ENCODE data around the gene PLIN4.
"Not testable (repeated sequence)": the region's sequence is repeated elsewhere in the genome, so short reads cannot be mapped to it uniquely, and the experiment has no call there.

Gene PLIN4

DNA sequence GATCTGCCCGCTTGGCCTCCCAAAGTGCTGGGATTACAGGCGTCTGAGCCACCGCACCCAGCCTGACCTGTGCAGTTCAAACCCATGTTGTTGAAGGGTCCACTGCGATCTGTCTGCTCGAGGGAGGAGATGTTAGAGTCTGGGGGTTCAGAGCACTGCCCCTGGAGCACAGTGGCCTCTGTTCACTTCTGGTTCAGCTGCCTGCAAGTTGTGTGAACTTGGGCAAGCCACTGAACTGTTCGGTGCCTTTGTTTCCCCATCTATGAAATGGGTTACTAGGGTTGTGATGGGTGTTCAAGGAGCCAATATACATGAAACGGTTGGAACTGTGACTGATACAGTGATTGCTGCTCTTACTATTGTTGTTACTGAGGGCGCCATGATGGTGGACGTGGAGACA, 15.0 kb upstream of the PLIN4 start:
- in situ Hi-C loops (cut with HindIII; ENCODE audit: low pct_ligation_motif_present, low pct_unique_long_range_greater_than_20kb, low sequenced_read_pairs), result no loop called here
- no peak for DNase-seq

DNA sequence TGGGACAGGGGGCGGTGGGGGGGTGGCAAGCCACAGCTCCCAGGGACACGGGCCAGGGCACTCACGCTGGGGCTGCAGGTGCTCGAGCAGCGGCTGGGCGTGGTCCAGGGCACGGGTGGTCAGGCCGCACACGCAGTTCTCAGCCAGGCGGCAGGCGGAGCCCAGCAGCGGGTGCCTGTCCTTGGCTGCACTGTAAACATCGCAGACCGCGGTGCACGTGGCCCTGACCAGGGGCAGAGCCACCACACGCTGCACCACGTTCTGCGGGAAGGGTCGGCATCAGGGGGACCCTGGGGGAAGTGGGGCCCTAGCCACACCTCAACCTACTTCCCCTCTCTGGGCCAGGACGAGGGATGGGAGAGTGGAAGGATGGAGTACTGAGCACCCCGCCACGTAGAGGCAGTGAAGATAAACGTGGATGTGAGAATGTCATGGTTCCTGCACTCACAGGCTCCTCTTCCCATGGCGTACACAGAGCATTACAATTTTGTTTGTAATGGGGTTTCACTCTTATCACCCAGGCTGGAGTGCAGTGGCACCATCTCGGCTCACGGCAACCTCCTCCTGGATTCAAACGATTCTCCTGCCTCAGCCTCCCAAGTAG, 13.4 kb upstream of the PLIN4 start:
- no peak for DNase-seq
- in situ Hi-C loops (cut with HindIII; ENCODE audit: low pct_ligation_motif_present, low pct_unique_long_range_greater_than_20kb, low sequenced_read_pairs), result no loop called here

DNA sequence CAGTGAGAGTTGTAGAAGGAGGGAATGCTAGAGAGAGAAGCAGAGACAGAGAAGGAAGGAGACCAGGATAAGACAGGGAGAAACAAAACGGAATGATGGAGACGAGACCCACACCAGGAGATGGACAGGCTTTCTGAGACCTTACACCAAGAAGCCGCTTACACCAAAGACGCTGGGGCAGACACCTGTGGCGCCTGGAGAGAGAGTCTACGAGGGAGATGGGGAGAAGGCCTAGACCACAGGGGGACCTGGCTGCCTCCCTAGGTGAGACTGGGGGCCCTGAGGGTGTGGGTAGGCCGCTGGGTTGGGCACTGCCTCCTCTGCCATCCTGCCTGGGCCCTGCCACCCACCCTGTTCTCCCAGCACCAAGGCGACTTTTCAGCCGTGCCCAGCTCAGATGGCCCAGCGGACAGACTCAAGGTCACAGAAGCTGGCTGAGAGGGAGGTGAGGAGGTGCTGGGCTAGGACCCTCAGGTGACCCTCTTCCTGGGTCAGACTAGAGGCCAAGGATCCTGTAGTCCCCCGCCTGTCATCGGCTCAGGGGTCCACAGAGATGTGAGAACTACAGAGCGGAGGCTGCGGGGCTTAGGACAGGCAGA, 11.7 kb upstream of the PLIN4 start:
- no peak for DNase-seq
- in situ Hi-C loops (cut with HindIII; ENCODE audit: low pct_ligation_motif_present, low pct_unique_long_range_greater_than_20kb, low sequenced_read_pairs), result no loop called here

DNA sequence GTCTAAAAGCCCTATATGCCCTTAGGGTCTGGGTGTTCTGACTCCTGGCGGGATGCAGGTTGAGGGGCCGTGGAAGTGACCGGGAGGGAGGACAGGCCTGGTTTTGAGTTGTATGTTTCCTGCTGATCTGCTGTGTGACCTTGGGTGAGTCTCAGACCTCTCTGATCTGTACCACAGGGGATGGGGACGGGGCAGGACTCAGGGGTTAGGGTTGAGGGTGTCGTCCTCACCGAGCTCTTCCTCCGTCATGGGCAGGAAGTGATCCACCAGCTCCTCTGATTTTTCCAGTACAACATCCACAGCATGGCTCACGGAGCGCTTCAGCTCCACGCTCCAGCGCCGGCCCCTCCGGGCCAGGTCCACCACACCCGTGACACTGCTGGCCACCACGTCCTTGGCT, 10.6 kb upstream of the PLIN4 start:
- in situ Hi-C loops (cut with HindIII; ENCODE audit: low pct_ligation_motif_present, low pct_unique_long_range_greater_than_20kb, low sequenced_read_pairs), result no loop called here
- no peak for DNase-seq

DNA sequence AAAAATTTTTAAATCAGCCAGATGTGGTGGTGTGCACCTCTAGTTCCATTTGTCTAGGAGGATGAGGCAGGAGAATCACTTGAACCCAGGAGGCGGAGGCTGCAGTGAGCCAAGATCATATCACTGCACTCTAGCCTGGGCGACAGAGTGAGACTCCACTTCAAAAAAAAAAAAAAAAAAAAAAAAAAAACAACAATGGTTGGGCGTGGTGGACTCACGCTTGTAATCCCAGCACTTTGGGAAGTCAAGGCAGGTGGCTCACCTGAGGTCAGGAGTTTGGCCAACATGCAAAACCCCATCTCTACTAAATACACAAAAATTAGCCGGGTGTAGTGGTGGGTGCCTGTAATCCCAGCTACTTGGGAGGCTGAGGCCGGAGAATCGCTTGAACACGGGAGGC, 9.1 kb upstream of the PLIN4 start:
- in situ Hi-C loops (cut with HindIII; ENCODE audit: low pct_ligation_motif_present, low pct_unique_long_range_greater_than_20kb, low sequenced_read_pairs); DNase-seq: not testable (repeated sequence)

DNA sequence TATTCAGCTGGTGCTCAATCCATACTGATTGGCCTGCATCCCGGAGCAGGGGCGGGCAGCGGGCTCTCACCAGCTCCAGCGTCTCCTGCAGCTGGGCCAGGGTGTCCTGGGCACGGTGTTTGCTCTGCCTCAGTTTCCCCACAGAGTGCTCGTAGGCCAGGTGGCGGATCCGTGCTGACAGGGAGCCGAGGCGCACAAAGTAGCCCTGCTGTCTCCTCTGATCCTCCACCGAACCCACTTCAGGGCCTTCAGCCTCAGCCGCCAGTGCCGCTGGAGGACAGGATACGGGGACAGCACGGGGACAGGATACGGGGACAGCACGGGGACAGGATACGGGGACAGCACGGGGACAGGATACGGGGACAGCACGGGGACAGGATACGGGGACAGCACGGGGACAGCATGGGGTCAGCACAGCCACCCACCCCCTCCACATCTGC, 7.3 kb upstream of the PLIN4 start:
- in situ Hi-C loops (cut with HindIII; ENCODE audit: low pct_ligation_motif_present, low pct_unique_long_range_greater_than_20kb, low sequenced_read_pairs), result no loop called here
- no peak for DNase-seq

DNA sequence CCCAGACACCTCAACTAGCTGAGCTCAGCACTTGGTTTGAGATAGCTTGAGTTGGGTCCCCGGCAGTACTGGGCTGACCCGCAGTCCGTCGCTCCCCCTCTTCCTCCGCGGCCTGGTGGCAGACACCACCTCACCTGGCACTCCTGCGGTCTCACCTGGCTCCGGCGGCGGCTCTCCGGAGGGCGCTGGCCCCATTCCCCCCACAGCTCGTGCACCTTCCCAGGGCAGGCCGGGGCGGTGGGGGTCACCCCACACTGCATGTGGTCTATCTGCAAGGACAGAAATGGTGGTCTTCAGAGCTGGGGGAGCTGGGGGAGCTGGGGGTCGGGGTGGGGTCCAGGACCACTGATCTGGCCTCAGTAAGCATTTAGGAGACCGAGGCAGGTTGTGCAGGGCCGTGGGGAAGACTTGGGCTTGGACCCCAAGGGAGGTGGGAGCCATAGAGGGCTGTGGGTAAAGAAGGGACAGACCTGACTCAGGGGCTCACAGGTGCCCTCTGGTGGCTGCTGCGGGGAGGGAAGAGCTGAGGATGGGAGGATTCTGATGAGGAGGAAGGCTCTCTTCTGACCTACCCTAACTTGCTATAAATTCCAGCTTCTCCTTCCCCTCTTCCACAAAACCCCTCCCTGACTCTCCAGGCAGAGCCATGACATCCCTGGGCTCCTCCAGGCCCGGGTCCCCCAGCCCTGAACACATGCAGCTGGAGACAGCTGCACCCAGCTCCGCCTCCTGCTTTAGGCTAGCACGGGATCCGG, 6.7 kb upstream of the PLIN4 start:
- peak; percentile 44 for DNase-seq
- in situ Hi-C loops (cut with HindIII; ENCODE audit: low pct_ligation_motif_present, low pct_unique_long_range_greater_than_20kb, low sequenced_read_pairs), result no loop called here

DNA sequence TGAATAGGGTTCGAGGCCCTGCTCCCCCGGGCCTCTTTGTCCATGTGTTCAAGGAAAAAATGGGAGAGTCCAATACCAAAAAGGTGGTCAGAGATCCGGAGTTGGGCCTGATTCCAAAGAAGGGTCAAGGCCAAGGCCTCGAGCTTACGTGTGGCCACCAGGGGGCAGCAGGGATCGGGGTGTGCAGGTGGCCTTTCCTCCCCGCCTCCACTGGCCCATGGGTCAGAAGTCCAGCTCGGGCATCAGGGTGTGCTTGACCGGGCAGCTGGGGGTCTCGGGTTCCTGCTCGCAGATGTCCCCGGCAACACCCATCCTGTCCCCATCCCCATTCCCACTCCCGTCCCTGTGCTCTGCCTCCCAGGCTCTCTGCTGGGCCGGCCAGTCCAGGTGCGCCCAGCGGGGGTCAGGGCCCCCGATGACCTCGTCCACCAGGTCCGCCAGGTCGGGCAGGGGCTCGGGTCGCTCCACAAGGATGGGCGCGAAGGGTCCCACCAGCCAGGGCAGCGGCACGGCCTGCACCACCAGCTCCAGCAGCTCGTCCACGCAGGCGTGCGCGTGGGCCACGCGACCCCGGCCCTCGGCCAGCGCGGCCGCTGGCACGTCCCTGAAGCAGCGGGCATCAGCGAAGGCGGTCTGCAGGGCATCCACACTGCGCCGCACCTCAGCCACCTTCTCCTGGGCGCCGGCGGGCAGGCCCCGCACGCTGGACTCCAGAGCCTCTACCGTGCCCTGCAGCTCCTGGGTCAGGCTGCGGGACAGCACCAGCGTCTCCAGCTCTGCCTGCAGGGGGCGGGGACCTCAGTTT, 5.2 kb upstream of the PLIN4 start:
- peak; percentile 43 for DNase-seq
- in situ Hi-C loops (cut with HindIII; ENCODE audit: low pct_ligation_motif_present, low pct_unique_long_range_greater_than_20kb, low sequenced_read_pairs), result no loop called here

DNA sequence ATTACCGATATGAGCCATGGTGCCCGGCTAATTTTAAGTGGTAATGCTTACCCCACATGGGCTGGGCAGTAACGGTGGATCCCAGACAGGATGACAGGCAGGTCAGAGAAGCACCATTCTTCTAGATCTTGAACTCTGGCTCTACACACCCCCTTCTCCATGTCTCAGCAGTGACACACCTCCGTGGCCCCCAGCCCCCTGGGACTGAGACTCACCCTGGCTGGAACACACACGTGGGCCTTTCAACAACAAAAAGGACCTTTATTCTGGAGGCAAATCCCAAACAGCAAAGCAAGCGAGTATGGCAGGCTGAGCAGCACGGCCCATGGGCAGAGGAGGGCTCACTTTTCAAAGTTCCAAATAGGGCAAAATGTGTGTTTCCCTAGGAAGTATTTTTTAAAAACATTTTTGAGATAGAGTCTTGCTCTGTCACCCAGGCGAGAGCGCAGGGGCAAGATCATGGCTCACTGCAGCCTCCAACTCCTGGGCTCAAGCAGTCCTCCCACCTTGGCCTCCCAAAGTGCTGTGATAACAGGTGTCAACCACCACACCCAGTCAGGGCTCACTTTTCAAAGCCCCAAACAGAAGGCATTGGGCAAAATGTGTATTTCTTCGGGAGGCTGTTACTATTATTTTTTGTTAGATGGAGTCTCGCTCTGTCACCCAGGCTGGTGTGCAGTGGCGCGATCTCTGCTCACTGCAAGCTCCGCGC, 4.2 kb upstream of the PLIN4 start:
- in situ Hi-C loops (cut with HindIII; ENCODE audit: low pct_ligation_motif_present, low pct_unique_long_range_greater_than_20kb, low sequenced_read_pairs), result no loop called here
- DNase-seq, result no peak

DNA sequence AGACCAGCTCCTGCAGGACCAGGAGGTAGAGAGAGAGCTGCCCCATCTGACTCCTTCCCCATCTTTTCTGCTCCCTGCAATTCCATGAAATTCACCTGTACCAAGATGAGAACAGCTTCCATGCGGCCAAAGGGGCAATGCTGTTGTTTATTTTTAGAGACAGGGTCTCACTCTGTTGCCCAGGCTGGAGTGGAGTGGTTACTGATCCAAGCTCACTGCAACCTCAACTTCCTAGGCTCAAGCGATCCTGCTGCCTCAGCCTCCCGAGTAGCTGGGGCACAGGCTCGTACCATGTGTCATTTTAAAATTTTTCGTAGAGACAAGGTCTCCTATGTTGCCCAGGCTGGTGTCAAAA, 3.6 kb upstream of the PLIN4 start:
- in situ Hi-C loops (cut with HindIII; ENCODE audit: low pct_ligation_motif_present, low pct_unique_long_range_greater_than_20kb, low sequenced_read_pairs), result no loop called here
- DNase-seq, result no peak

DNA sequence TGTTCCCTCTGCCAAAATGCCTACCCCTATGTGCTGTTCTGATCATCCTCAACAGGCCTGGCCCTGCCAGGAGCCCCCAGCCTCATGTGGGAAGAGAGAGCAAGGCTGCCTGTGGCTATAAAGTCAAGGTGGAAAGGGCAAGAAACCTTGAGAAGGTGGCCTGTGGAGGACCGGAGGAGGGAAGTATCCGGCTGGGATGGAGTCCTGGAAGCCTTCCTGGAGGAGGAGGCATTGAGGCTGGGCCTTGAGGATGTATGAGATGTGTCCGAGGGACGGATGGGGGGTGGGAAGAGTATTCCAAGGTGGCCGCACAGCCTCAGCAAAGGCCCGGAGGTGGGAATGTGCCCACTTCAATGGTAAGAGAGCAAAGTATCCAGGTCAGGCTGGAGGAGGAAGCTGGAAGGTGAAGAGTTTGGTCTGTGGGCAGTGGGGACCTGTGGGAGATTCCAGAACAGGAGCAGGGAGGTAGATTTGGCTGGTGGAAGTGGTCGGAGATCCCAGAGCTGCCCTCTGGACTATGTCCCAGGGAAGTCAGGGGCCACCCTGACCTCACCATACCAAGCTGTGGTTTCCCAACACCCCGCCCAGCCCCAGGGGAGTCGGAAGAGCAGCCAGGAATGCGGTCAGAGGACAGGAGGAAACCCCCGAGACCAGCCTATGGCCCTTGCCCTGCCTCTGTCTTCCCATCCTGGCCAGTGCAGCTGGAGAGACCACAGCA, 3.0 kb upstream of the PLIN4 start:
- no peak for DNase-seq
- in situ Hi-C loops (cut with HindIII; ENCODE audit: low pct_ligation_motif_present, low pct_unique_long_range_greater_than_20kb, low sequenced_read_pairs), result no loop called here

DNA sequence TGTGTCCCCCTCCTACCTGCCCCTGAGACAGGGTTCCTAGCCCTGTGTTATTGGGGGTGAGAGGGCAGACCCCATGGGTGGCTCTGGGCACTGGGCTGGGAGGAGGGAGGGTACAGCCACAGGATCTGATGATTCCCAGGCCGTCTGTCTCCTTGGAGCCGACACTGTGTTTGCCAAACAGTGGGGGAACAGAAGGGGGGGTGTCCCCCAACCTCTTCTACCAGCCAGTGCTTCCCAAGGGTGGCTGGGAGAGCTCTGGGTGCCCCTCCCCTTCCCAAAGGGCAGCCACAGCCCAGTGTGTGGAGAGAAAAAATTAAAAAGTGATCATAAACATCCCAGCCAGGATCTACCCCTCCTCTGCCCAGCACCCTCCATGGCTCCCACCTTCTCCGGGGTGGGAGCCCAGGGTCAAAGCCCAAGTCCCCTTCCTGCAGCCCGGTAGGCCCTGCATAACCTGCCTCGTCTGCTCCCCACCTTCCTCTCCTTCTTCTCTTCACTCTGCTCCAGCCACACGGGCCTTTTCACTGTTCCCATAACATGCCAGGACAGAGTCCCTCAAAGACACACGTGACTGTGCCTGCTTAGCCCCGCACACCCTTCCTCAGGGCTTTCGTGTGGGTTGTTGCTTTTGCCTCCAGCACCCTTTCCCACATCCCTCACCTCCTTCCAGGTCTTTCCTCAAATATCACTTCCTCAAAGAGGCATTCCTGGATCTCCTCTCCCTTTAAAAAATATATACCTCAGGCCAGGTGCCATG, 1.4 kb upstream of the PLIN4 start:
- in situ Hi-C loops (cut with HindIII; ENCODE audit: low pct_ligation_motif_present, low pct_unique_long_range_greater_than_20kb, low sequenced_read_pairs), result no loop called here
- no peak for DNase-seq

DNA sequence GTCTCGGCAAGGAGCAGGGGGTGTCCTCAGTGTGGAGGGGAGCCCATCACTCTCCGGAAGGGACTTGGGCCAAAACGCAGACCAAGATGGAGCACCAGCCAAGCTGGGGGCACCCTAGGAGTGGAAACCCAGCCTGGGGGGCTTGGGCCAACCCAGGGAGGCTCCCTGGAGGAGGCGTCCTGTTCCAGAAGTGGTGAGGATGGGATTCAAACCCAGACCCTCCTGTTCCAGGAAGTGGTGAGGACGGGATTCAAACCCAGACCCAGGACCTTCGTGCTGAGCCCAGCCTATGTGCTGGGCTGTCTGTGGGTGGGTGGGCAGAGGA, 848 bp upstream of the PLIN4 start:
- in situ Hi-C loops (cut with HindIII; ENCODE audit: low pct_ligation_motif_present, low pct_unique_long_range_greater_than_20kb, low sequenced_read_pairs), result no loop called here
- DNase-seq, result no peak

DNA sequence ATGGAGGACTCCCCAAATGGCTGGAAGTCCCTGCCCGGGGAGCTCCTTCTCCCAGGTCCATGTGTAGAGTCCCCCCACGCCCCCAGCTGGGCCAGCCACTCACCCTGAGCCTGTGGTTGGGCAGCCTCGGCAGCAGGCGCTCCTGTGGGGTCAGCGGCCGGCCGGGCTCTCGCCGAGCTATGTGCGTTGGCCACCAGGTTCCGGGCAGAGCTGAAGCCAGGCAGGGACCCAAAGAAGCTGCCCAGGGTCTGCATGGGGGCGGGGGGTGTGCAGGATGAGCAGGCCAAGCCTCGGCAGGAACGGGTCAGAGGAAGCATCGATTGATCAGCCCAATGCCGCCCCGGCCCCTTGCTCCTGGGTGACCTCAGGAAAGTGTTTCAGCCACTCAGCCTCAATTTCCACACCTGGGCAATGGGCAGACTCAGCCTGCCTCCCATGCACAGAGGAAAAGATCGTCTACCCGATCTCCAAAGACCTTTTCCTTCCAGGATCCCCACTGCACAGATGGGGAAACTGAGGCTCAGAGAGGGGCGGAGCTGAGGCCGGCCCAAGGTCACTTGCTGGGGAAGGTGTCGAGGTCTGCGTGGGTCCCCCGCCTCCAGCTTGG, 732 bp downstream of the PLIN4 start:
- DNase-seq, result no peak
- in situ Hi-C loops (cut with HindIII; ENCODE audit: low pct_ligation_motif_present, low pct_unique_long_range_greater_than_20kb, low sequenced_read_pairs), result no loop called here

DNA sequence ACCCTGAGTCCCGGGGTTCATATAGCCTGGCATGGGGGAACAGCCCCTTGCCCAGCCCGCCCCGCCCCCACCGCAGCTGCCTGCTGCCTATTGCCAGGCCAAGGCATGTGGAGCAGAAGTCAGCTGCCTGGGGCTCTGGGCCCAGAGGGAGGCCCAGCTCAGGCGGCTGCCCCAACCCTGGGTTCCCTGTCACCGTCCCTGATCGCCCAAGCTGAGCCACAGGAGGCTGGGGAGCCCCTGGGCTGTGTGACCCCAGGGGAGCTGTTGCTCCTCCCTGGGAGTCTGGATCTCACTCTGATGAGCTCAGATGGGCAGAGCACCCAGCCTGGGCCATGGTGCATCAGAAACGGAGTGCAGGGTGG, 1.4 kb downstream of the PLIN4 start:
- in situ Hi-C loops (cut with HindIII; ENCODE audit: low pct_ligation_motif_present, low pct_unique_long_range_greater_than_20kb, low sequenced_read_pairs), result no loop called here

DNA sequence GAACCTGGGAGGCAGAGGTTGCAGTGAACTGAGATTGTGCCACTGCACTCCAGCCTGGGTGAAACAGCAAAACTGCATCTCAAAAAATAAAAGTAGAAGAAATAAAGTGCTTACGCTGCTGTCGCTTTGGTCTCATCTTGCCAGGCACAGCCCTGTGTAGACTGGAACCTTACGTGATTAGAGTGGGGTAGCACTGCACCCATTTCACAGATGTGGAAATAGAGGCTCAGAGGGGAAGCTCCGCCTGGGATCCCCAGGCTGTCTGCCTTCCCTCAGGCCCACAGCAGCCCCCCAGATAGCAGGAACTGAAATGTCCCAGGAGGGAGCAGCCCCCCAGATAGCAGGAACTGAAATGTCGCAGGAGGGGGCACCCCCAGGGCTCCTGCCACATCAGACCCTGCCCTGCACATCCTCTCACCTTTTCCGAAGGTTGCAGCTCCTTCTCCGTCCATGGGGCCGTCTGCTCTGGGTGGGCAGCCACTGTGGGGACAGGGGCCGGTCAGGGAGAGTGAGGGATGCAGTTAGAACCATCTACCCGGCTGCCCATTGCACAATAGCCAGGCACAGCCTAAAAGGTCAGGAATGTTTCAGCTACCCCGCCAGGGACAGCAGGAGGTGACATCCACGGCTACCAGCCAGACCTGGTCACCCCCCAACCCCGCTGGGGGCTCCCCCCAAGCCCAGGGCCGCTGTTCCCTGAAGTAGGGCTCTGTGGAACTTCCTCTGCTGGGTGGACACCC, 1.9 kb downstream of the PLIN4 start:
- no peak for DNase-seq
- in situ Hi-C loops (cut with HindIII; ENCODE audit: low pct_ligation_motif_present, low pct_unique_long_range_greater_than_20kb, low sequenced_read_pairs), result no loop called here

More for the DNA sequence above, 1.4 kb downstream of the PLIN4 start:
- no peak for DNase-seq

DNA sequence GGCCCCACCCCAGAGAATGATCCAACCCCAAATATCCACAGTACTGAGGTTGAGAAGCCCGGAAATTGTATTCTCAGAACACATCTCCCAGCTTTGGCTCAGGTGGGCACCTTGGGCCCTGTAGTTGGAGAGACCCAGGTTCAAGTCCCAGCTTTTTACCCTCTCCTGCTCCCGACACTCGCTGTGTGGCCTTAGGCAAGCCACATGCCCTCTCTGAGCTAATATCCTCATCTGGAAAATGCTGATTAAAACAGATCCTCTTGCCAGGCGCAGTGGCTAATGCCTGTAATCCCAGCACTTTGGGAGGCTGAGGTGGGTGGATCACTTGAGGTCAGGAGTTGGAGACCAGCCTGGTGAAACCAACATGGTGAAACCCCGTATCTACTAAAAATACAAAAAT, 2.6 kb downstream of the PLIN4 start:
- in situ Hi-C loops (cut with HindIII; ENCODE audit: low pct_ligation_motif_present, low pct_unique_long_range_greater_than_20kb, low sequenced_read_pairs), result no loop called here
- DNase-seq, result no peak

Measured in ACHN (cell line).